ENCODE results near the gene KIF3A. TPM values are rescaled to one million over a fixed set of nuclear protein-coding genes. Genes with fewer than 3 reads are reported as not detected.

KIF3A gene
- total and polyA plus RNA-seq, 11 donors: 5.8 to 19.3 (median 10.1) TPM

DNA sequence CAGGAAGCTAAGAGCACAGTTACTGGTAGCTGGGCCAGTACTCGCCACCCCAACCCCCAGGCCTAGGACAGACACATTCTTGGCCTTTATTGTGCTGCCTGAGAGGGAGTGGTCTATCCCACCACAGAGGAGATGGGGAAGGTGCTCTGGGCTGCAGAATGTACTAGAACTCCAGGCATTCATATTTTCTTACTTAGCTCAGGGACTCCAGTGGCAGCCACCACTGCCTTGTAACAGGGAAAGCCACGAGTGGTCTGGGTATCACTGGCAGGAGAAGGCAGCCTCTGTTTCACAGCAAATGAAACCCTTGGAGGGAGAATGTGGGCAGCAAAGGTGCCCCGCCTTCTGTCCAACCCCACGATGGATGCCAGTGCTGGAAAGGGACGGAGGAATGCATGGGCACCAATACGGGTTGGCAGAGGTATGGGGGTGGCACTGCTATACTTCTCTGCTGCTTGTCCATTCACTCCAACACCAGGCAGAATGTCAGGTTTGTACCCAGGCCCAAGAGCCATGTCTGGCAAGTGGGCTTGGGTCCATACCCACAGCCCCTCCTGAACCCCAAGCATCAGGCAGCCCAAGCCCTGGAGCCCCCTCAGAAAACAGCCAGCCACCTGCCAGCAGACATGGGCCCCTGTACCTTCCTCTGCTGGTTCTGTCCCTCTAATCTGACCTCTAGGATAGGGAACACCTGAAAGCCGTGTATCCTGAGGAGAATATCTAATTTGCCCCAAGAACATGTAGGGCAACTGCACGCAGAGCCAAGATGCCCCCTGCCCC lies 35.1 kb upstream of the KIF3A start:
- no peak for DNase-seq
- H3K27ac ChIP-seq: peak overlapping the region in 11 of 12 donors; percentile 33 to 79 (median 65)
- no peak for ATAC-seq
- peaks cover 2 to 84% (median 66%) of the 10 kb centered on the region in 12 donors for H3K4me1 ChIP-seq
- no peak overlapping the region for H3K4me3 ChIP-seq
- no peaks in the 10 kb centered on the region for H3K36me3 ChIP-seq
- H3K27me3 ChIP-seq: no peaks in the 10 kb centered on the region
- TF ChIP-seq POLR2A (IDR thresholded peaks at IDR 0.05): no peak
- TF ChIP-seq, protein P1, sequence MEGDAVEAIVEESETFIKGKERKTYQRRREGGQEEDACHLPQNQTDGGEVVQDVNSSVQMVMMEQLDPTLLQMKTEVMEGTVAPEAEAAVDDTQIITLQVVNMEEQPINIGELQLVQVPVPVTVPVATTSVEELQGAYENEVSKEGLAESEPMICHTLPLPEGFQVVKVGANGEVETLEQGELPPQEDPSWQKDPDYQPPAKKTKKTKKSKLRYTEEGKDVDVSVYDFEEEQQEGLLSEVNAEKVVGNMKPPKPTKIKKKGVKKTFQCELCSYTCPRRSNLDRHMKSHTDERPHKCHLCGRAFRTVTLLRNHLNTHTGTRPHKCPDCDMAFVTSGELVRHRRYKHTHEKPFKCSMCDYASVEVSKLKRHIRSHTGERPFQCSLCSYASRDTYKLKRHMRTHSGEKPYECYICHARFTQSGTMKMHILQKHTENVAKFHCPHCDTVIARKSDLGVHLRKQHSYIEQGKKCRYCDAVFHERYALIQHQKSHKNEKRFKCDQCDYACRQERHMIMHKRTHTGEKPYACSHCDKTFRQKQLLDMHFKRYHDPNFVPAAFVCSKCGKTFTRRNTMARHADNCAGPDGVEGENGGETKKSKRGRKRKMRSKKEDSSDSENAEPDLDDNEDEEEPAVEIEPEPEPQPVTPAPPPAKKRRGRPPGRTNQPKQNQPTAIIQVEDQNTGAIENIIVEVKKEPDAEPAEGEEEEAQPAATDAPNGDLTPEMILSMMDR (IDR thresholded peaks at IDR 0.05): no peak
- intact Hi-C loops (cut with DNase I): no loop called here
- H3K9me3 ChIP-seq: no peaks in the 10 kb centered on the region
- 51 to 79% (median 65%) methylated on average over 7 to 8 of the region's 8 CpGs for WGBS, 4 donors

DNA sequence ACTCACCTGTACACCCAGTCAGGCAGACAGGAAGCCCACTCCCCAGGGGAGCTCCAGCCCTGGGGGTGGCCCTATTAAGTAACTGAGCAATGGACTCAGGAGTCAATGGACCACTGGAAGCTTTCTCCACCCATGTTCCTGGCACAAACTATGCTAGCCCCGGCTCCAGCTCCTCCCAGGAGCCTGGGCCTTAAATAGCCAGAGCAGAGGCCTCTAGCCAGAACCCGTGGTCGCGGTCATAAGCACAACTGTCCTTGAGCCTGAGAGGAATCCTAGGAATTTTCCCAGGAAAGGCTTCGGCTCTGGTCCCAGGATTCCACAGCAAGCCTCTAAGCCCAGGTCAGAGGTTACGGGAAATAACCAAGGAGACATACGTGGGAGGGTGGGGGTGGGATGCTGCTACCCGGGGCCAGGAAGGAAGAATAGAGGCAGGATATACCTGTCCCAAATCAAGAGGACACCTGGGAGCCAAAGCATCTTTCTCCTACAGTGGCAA lies 34.2 kb upstream of the KIF3A start:
- peaks cover 2 to 93% (median 75%) of the 10 kb centered on the region in 12 donors for H3K4me1 ChIP-seq

DNA sequence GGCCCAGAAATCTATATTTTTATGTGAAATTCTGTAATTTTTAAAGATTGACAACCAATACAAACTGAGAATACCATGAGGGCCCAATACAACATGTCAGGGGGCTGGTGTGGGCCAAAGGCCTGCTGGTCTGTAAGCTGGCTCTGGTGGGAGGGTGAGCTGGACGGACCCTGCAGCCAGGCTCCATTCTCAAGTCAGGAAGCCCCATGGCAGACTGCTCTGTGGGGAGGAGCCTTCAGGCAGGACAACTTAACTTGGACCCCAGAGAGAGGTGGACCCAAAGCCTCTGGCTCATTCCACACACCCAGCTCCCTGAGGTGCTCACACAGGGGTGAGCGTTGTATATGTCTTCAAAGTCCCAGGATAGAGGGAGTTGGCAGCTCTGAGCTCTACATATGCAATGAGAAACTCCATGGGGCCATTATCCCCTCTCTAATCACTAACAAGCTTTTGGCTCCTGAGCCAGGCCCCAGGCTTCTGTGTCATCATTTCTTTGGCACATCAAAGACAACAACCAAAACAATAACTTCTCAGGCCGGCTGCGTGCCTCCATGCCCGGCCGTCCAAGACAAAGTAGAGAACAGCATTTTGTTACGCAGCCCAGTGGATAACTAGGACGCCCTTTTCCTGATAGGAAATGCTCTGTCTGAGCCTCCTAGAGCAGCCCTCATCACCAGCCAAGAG lies 33.3 kb upstream of the KIF3A start:
- H3K27ac ChIP-seq: peak overlapping the region; percentile 33 to 76 (median 63)
- 59 to 79% (median 69%) methylated on average over 8 of the region's 8 CpGs for WGBS, 4 donors
- peak in 2 of 4 donors; percentile 13 for ATAC-seq
- intact Hi-C loops (cut with DNase I): no loop called here
- no peaks in the 10 kb centered on the region for H3K36me3 ChIP-seq
- TF ChIP-seq POLR2A (IDR thresholded peaks at IDR 0.05): no peak
- TF ChIP-seq, protein P1 (IDR thresholded peaks at IDR 0.05): no peak
- DNase-seq: no peak
- H3K4me3 ChIP-seq: no peak overlapping the region
- H3K4me1 ChIP-seq: peaks cover 2 to 96% (median 76%) of the 10 kb centered on the region in 12 donors
- H3K27me3 ChIP-seq: no peaks in the 10 kb centered on the region
- no peaks in the 10 kb centered on the region for H3K9me3 ChIP-seq

More for the DNA sequence above, 34.2 kb upstream of the KIF3A start:
- peak overlapping the region in 11 of 12 donors; percentile 33 to 79 (median 65) for H3K27ac ChIP-seq
- no peak overlapping the region for H3K4me3 ChIP-seq
- TF ChIP-seq, protein P1 (IDR thresholded peaks at IDR 0.05): no peak
- no peak for TF ChIP-seq POLR2A (IDR thresholded peaks at IDR 0.05)
- H3K36me3 ChIP-seq: no peaks in the 10 kb centered on the region
- H3K9me3 ChIP-seq: no peaks in the 10 kb centered on the region
- intact Hi-C loops (cut with DNase I): no loop called here
- no peaks in the 10 kb centered on the region for H3K27me3 ChIP-seq
- ATAC-seq (peak; percentile 33 to 71 (median 50)), DNase-seq (peak in 4 of 5 donors; percentile 57 to 73 (median 65))
- WGBS, 4 donors: 15 to 30% (median 25%) methylated on average over 5 to 8 of the region's 8 CpGs

DNA sequence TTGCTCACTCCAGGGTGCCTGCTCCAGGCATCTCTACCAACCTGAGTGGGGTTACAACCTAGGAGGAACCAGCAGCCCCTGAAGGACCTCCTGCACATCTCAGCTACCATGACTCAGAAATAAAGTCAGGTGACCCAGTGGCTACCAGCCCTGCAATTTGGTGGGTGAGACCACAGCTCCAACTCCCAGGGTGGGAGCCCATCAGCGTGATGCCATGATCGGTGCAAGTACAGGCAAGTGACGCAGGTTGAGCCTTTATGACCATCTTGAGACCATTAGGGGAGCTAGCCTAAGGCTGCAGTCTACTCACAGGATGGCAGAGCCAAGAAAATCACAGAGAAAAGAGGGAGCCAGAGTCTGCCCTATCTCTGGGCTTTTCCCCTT lies 31.1 kb upstream of the KIF3A start:
- peak overlapping the region in 4 of 12 donors; percentile 19 to 57 (median 43) for H3K27ac ChIP-seq
- peaks cover 0 to 21% (median 18%) of the 10 kb centered on the region in 9 donors for H3K36me3 ChIP-seq
- 98 to 100% (median 100%) methylated on average over 3 of the region's 3 CpGs for WGBS, 4 donors
- TF ChIP-seq POLR2A (IDR thresholded peaks at IDR 0.05): no peak
- TF ChIP-seq, protein P1 (IDR thresholded peaks at IDR 0.05): no peak
- peaks cover 2 to 81% (median 63%) of the 10 kb centered on the region in 12 donors for H3K4me1 ChIP-seq
- no peaks in the 10 kb centered on the region for H3K9me3 ChIP-seq
- intact Hi-C loops (cut with DNase I): loop anchor here in 1 of 10 donors (5.0 kb wide), 1 partner anchor 49 kb away; no protein-coding TSS in a partner anchor
- H3K27me3 ChIP-seq: no peaks in the 10 kb centered on the region
- no peak for ATAC-seq
- no peak for DNase-seq
- H3K4me3 ChIP-seq: no peak overlapping the region

All from heart left ventricle (tissue), 16 donors.